Type B pancreatic cell (in vitro differentiated cells): ENCODE measurements around the gene ATP7B. TPM values are rescaled to one million over a fixed set of nuclear protein-coding genes. Genes with fewer than 3 reads are reported as not detected.

Source experiments
- DNase-seq: peaks from one replicate; pipeline ENCODE4 v3.0.0; 2021; ENCODE audit warnings: mixed read lengths; ENCODE audit not compliant: unreplicated experiment; ENCODE audit errors: extremely low spot score
- H3K27ac Mint-ChIP-seq: 2 replicates; pipeline ENCODE4 v1.8.0; 2021; ENCODE audit warnings: mild to moderate bottlenecking, mixed read lengths
- H3K27me3 Mint-ChIP-seq: 2 replicates; pipeline ENCODE4 v1.8.0; 2021; ENCODE audit warnings: mixed read lengths
- H3K36me3 Mint-ChIP-seq: 2 replicates; pipeline ENCODE4 v1.8.0; 2021; ENCODE audit warnings: mixed read lengths
- H3K4me1 Mint-ChIP-seq: one replicate; pipeline ENCODE4 v1.8.0; 2021; ENCODE audit warnings: mixed read lengths; ENCODE audit not compliant: unreplicated experiment
- H3K4me3 Mint-ChIP-seq: 2 replicates; pipeline ENCODE4 v1.8.0; 2021; ENCODE audit warnings: mild to moderate bottlenecking, mixed read lengths
- H3K9me3 Mint-ChIP-seq: 2 replicates; pipeline ENCODE4 v1.8.0; 2021; ENCODE audit warnings: mixed read lengths
- CTCF ChIP-seq: fragments of 200-600 bp; sonication (generic); conservative IDR thresholded peaks from 2 replicates; pipeline ENCODE4 v1.5.0; 2021; ENCODE audit warnings: antibody characterized with exemption, mild to moderate bottlenecking
- total RNA-seq: library from RNA; stranded (reverse); gene quantifications from 2 replicates; pipeline ENCODE4 v1.2.1, GENCODE V29; 2021; ENCODE audit warnings: low replicate concordance

ATP7B gene
- total RNA-seq, 1 donor from 2014 or later, result 27.7 TPM

- no peak for TF ChIP-seq CTCF
- Mint-ChIP-seq H3K4me1 (no peaks in the 10 kb centered on the region), H3K9me3 (no peaks in the 10 kb centered on the region), H3K27ac (no peak overlapping the region), H3K27me3 (no peaks in the 10 kb centered on the region), H3K36me3 (peaks cover 15% of the 10 kb centered on the region), H3K4me3 (no peak overlapping the region)
- no peak for DNase-seq
These were observed 45.1 kb downstream of the ATP7B start for GRCh38 chr13:51966186-51966585.

- Mint-ChIP-seq H3K27ac (no peak overlapping the region), H3K36me3 (peaks cover 3% of the 10 kb centered on the region), H3K27me3 (no peaks in the 10 kb centered on the region), H3K4me1 (peaks cover 8% of the 10 kb centered on the region), H3K9me3 (no peaks in the 10 kb centered on the region), H3K4me3 (no peak overlapping the region)
- no peak for TF ChIP-seq CTCF
- no peak for DNase-seq
These were observed 49.5 kb downstream of the ATP7B start for GRCh38 chr13:51961493-51962403.

DNA sequence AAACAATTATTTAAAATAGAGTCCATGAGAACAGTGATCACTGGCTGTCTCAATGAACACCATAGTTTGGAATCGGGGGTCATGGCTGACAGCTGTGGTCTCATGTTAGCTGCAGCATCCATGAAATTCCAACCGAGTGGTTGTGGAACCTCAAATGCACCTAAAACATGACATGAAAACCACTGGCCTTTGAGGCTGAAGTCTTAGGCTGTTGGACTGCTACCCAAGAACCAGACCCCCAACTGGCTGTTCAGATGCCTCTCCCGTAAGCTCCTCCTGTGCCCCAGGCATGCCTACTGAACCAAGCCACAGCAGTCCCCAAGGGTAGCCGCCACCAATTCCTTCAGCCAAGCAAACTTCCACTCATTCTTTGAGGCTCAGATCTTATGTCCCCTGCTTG, 50.5 kb downstream of the ATP7B start:
- no peak overlapping the region for H3K4me3 Mint-ChIP-seq
- no peaks in the 10 kb centered on the region for H3K27me3 Mint-ChIP-seq
- H3K27ac Mint-ChIP-seq, result no peak overlapping the region
- TF ChIP-seq CTCF, result no peak
- DNase-seq, result no peak
- H3K36me3 Mint-ChIP-seq, result peaks cover 3% of the 10 kb centered on the region
- H3K4me1 Mint-ChIP-seq, result peaks cover 8% of the 10 kb centered on the region
- H3K9me3 Mint-ChIP-seq, result no peaks in the 10 kb centered on the region

DNA sequence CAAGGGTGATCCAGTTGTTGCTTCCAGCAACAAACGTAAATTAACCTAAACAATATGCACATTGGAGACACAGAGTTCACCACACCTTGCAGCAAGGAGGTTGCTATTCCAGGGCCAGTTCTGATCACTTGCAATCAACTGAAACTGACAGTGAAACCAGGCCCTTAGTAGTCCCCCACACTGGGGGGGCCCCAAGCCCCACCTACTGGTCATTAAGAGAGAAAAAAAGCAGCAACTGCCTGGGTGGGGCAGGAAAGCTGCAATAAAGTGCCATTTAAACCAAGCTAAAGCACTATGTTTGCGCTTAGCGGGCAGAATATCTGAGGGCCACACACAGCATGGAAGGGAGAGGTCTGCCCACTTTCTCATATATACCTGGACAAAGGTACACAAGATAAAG, 51.5 kb downstream of the ATP7B start:
- Mint-ChIP-seq H3K9me3 (no peaks in the 10 kb centered on the region), H3K4me3 (no peak overlapping the region), H3K4me1 (peaks cover 8% of the 10 kb centered on the region), H3K27me3 (no peaks in the 10 kb centered on the region), H3K27ac (peak overlapping the region; percentile 55), H3K36me3 (peaks cover 3% of the 10 kb centered on the region)
- DNase-seq, result no peak
- TF ChIP-seq CTCF, result no peak

DNA sequence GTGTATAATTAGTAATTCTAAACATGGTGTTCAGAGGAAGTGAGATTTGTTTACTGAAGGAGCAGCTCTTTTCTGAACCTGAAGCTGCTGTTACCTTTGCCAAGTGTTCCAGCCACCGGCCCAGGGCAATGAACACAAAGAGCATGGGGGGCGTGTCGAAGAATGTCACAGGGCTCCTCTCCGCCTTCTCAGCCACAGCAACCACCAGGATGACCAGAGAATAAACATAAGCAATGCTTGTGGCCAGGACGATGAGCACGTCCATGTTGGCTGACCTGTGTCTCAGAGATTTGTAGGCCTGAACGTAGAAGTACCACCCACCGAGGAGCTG, 53.1 kb downstream of the ATP7B start:
- peaks cover 8% of the 10 kb centered on the region for H3K4me1 Mint-ChIP-seq
- no peak for DNase-seq
- H3K27ac Mint-ChIP-seq, result peak overlapping the region; percentile 77
- TF ChIP-seq CTCF, result no peak
- peaks cover 7% of the 10 kb centered on the region for H3K36me3 Mint-ChIP-seq
- H3K9me3 Mint-ChIP-seq, result no peaks in the 10 kb centered on the region
- no peaks in the 10 kb centered on the region for H3K27me3 Mint-ChIP-seq
- peak overlapping the region; percentile 1 for H3K4me3 Mint-ChIP-seq
